Measurements from ENCODE around the gene ANO2.

GRCh38 chr12:5796959-5797225 lies 148.2 kb downstream of the ANO2 start:
- no peak for TF ChIP-seq CTCF (IDR thresholded peaks at IDR 0.05; ENCODE audit: low read depth, low read length, poor library complexity, severe bottlenecking)
- TF ChIP-seq EZH2phosphoT487 (IDR thresholded peaks at IDR 0.05; ENCODE audit: borderline replicate concordance, low read length): no peak

All from DOHH2 (cell line).